Sigmoid colon (tissue), 7 donors: Measurements from ENCODE around the gene SIX1. TPM values are rescaled to one million over a fixed set of nuclear protein-coding genes. Genes with fewer than 3 reads are reported as not detected.

Experiments used
- DNase-seq: peaks from one replicate; pipeline ENCODE4 v3.0.0-alpha.2; 2019
- H3K27ac ChIP-seq, 4 donors: fragments of 200-600 bp; sonication (generic); one replicate each; pipeline ENCODE4 v1.5.1; 2016 to 2019; ENCODE audit warnings: mild to moderate bottlenecking in 1 of 4
- H3K27me3 ChIP-seq, 3 donors: fragments of 200-600 bp; sonication (generic); one replicate each; pipeline ENCODE4 v1.5.1; 2019; ENCODE audit warnings: mild to moderate bottlenecking in 1 of 3
- H3K36me3 ChIP-seq, 4 donors: fragments of 200-600 bp; sonication (generic); one replicate each; pipeline ENCODE4 v1.5.1; 2016 to 2019
- H3K4me1 ChIP-seq, 4 donors: fragments of 200-600 bp; sonication (generic); one replicate each; pipeline ENCODE4 v1.5.1; 2017 to 2019
- H3K4me3 ChIP-seq, 4 donors: fragments of 200-600 bp; sonication (generic); one replicate each; pipeline ENCODE4 v1.5.1; 2017 to 2019; ENCODE audit warnings: mild to moderate bottlenecking in 2 of 4, moderate library complexity in 1 of 4
- H3K9me3 ChIP-seq, 4 donors: fragments of 200-600 bp in 3 of 4; sonication (generic) in 3 of 4; one replicate each; pipeline versions ENCODE4 v1.5.1 to v1.6.1; 2013 to 2019
- EP300 ChIP-seq, 4 donors: sonication (generic); formaldehyde crosslinking; IDR thresholded peaks; one replicate each; pipeline ENCODE4 v1.6.1; 2017; ENCODE audit warnings: antibody characterized with exemption in 4 of 4
- POLR2A ChIP-seq, 2 donors: fragments of 450-650 bp; IDR thresholded peaks; one replicate each; pipeline ENCODE4 v1.6.1; 2016; ENCODE audit warnings: antibody characterized with exemption in 2 of 2, mild to moderate bottlenecking in 2 of 2, moderate library complexity in 2 of 2
- POLR2AphosphoS5 ChIP-seq, 4 donors: sonication (generic); formaldehyde crosslinking; IDR thresholded peaks; one replicate each; pipeline ENCODE4 v1.6.1; 2017; ENCODE audit warnings: antibody characterized with exemption in 4 of 4
- WGBS, 2 donors: extraction: QIAGEN DNeasy Blood & Tissue Kit; methylation state at CpG; one replicate each; pipeline ENCODE4 v1.1.7; 2013; 5-methylcytosine and 5-hydroxymethylcytosine counted together
- intact Hi-C: fragments of 100-400 bp; cut with DNase I; formaldehyde crosslinking; loops from one replicate; pipeline ENCODE4 v1.15.1; 2023
- polyA plus RNA-seq, 3 donors: library from polyadenylated mRNA; stranded (reverse); fragments of 200-250 nt; gene quantifications; one replicate each; pipeline ENCODE4 v1.2.3, GENCODE V29; 2013
- total RNA-seq, 4 donors: library from RNA; depleted of rRNA; stranded (reverse); fragments of >200 nt; gene quantifications; one replicate each; pipeline ENCODE4 v1.1.0, GENCODE V29; 2016
- TF ChIP-seq, protein P1 (sequence below), 4 experiments: fragments of 450-650 bp in 3 of 4; fragments of 200-600 bp in 1 of 4; IDR thresholded peaks; one replicate each; pipeline ENCODE4 v1.5.1; 2016 to 2019; ENCODE audit warnings: antibody characterized with exemption in 4 of 4, mild to moderate bottlenecking in 3 of 4, moderate library complexity in 2 of 4
- donor health status: healthy with polysubstance abuse.
- donor health status: Bipolar disorder and iron deficiency.
- donor health status: healthy.

The SIX1 gene
- total RNA-seq (under 1 TPM in 1 of 4 donors, not detected in 3; 0.71 TPM), polyA plus RNA-seq (under 1 TPM in 1 of 3 donors, not detected in 2; 0.01 TPM)

DNA sequence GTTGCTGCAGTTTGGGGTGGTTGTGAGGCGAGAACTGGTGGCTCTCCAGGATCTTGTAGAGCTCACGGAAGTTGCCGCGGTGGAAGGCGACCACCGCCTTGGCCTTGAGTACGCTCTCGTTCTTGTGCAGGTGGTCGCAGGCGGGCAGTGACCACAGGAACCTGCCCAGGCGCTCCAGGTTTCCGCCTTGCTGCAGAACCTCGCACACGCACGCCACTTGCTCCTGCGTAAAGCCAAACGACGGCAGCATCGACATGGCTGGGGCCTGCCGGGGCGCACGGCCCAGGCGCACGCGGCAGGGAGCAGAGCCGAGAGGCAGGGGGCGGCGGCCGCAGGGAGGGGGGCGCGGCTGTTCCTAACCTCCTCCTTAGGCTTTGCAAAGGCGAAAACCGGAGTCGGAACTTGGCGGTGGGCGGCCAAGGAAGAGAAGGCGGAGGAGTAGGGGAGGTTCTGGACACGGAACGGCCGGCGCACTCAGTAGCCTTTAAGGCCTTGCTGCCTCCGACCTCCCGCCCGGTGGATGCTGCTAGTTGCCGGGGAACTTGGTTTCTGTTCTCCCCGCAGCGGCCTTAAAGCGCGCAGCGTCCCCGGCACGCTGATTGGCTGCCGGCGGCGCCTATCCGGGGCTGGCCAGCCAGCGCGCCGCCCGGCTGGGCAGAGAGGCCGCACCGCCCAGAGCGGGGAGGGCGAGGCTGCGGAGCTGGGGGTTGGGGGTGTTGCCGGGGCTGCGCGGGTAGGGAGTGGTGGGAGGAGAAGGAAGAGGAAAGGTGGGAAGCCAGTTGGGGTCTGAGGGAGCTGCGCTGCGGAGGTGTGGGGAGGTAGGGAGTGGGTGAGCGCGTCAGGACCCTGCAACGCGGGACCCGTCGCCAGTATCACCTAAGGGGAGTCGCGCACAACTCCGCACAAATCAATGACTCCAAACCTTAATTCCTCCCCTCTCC lies at the start of gene SIX1:
TSS of gene SIX1 (minus strand) at position 544 of the 941 bp plus-strand sequence. CDS start at position 256, 288 bp downstream.
- no peak for TF ChIP-seq POLR2AphosphoS5 (IDR thresholded peaks at IDR 0.05)
- TF ChIP-seq, protein P1, sequence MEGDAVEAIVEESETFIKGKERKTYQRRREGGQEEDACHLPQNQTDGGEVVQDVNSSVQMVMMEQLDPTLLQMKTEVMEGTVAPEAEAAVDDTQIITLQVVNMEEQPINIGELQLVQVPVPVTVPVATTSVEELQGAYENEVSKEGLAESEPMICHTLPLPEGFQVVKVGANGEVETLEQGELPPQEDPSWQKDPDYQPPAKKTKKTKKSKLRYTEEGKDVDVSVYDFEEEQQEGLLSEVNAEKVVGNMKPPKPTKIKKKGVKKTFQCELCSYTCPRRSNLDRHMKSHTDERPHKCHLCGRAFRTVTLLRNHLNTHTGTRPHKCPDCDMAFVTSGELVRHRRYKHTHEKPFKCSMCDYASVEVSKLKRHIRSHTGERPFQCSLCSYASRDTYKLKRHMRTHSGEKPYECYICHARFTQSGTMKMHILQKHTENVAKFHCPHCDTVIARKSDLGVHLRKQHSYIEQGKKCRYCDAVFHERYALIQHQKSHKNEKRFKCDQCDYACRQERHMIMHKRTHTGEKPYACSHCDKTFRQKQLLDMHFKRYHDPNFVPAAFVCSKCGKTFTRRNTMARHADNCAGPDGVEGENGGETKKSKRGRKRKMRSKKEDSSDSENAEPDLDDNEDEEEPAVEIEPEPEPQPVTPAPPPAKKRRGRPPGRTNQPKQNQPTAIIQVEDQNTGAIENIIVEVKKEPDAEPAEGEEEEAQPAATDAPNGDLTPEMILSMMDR (IDR thresholded peaks at IDR 0.05) = no peak
- TF ChIP-seq EP300 (IDR thresholded peaks at IDR 0.05) = no peak
- intact Hi-C loops = no loop called here
- Histone ChIP-seq H3K9me3 (no peaks in the 10 kb centered on the region), H3K27ac (no peak within 1 kb of the TSS), H3K4me1 (peaks cover 0 to 52% (median 43%) of the 10 kb centered on the region in 4 donors), H3K4me3 (peak within 1 kb of the TSS; percentile 21 to 50 (median 44)), H3K27me3 (peaks cover 93 to 100% (median 99%) of the 10 kb centered on the region in 3 donors), H3K36me3 (no peaks in the 10 kb centered on the region)
- no peak for DNase-seq
- 2% methylated on average over 79 of the region's 79 CpGs for WGBS, 2 donors

DNA sequence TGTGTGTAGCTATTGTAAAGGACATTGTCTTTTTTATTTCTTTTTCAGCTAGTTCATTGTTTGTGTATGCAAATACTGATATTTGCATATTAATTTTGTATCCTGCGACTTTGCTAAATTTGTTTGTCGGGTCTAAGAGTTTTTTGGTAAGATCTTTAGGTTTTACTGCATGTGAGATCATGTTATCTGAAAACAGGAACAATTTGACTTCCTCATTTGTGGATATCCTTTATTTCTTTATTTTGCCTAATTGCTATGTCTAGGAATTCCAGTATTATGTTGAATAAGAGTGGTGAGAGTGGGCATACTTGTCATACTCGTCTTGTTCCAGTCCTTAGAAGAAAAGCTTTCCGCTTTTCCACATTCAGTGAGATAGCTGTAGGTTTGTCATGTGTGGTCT lies 46.0 kb upstream of the SIX1 start:
- TF ChIP-seq, protein P1 (IDR thresholded peaks at IDR 0.05) = no peak
- TF ChIP-seq POLR2AphosphoS5 (IDR thresholded peaks at IDR 0.05) (no peak), EP300 (IDR thresholded peaks at IDR 0.05) (no peak), POLR2A (IDR thresholded peaks at IDR 0.05) (no peak)
- no peak for DNase-seq
- H3K9me3 ChIP-seq = peaks cover 0 to 5% (median 3%) of the 10 kb centered on the region in 4 donors
- no peaks in the 10 kb centered on the region for H3K27me3 ChIP-seq
- H3K4me3 ChIP-seq = no peak overlapping the region
- no peaks in the 10 kb centered on the region for H3K36me3 ChIP-seq
- H3K27ac ChIP-seq = no peak overlapping the region
- no peaks in the 10 kb centered on the region for H3K4me1 ChIP-seq
- WGBS, 2 donors = 74 to 77% methylated on average over 4 of the region's 4 CpGs
- intact Hi-C loops = no loop called here

- TF ChIP-seq POLR2A (IDR thresholded peaks at IDR 0.05) (no peak), POLR2AphosphoS5 (IDR thresholded peaks at IDR 0.05) (no peak), EP300 (IDR thresholded peaks at IDR 0.05) (no peak)
- TF ChIP-seq, protein P1 (IDR thresholded peaks at IDR 0.05) = no peak
- no peaks in the 10 kb centered on the region for H3K4me1 ChIP-seq
- no peaks in the 10 kb centered on the region for H3K27me3 ChIP-seq
- intact Hi-C loops = no loop called here
- DNase-seq = no peak
- H3K36me3 ChIP-seq = no peaks in the 10 kb centered on the region
- no peak overlapping the region for H3K27ac ChIP-seq
- 38 to 72% methylated on average over 3 of the region's 3 CpGs for WGBS, 2 donors
- no peak overlapping the region for H3K4me3 ChIP-seq
- no peaks in the 10 kb centered on the region for H3K9me3 ChIP-seq
These were observed 42.3 kb upstream of the SIX1 start for GRCh38 chr14:60691383-60692113.

GRCh38 chr14:60686865-60687264 lies 37.6 kb upstream of the SIX1 start:
- Histone ChIP-seq H3K4me1 (no peaks in the 10 kb centered on the region), H3K36me3 (no peaks in the 10 kb centered on the region), H3K27me3 (peaks cover 0 to 6% (median 0%) of the 10 kb centered on the region in 3 donors), H3K9me3 (peaks cover 0 to 4% (median 0%) of the 10 kb centered on the region in 4 donors), H3K27ac (no peak overlapping the region), H3K4me3 (no peak overlapping the region)
- no peak for TF ChIP-seq POLR2A (IDR thresholded peaks at IDR 0.05)
- TF ChIP-seq EP300 (IDR thresholded peaks at IDR 0.05) = no peak
- TF ChIP-seq, protein P1 (IDR thresholded peaks at IDR 0.05) = no peak
- TF ChIP-seq POLR2AphosphoS5 (IDR thresholded peaks at IDR 0.05) = no peak
- intact Hi-C loops = no loop called here
- DNase-seq = no peak
